ENCODE measurements around the gene NRXN3.
"Not testable (repeated sequence)": the region's sequence is repeated elsewhere in the genome, so short reads cannot be mapped to it uniquely, and the experiment has no call there.

The NRXN3 gene

DNA sequence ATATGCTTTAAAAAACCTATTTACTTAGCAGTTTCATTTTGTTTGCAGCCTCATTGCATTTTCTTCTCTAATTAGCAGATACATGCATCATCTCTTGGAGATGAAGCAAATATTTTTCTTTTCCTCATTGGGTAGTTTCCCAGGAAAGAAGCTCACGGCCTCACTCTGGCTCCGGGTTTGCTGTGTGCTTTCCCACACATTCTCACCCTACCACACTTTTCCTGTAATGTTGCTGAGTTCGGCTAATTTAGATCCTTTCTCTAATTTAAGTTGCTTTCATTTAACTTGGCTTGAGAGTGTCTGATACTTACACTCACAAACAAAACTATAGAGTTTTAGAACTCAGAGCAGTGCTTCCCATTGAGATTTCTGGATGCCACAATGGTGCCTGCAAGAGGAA, 928.2 kb downstream of the NRXN3 start:
- no peak overlapping the region for H3K4me3 ChIP-seq (ENCODE audit: insufficient read depth, low read depth, low read length, poor library complexity, severe bottlenecking)
- H3K27ac ChIP-seq (ENCODE audit: insufficient read depth, low read length, poor library complexity, severe bottlenecking), result no peak overlapping the region
- H3K9me3 ChIP-seq (ENCODE audit: control insufficient read depth, low read length), result no peaks in the 10 kb centered on the region
- no peaks in the 10 kb centered on the region for H3K27me3 ChIP-seq (replicated peaks; ENCODE audit: control insufficient read depth, insufficient read depth, low read length, poor library complexity, severe bottlenecking)
- no peaks in the 10 kb centered on the region for H3K4me1 ChIP-seq (ENCODE audit: control insufficient read depth, insufficient read depth, low read length, poor library complexity, severe bottlenecking)
- H3K36me3 ChIP-seq (ENCODE audit: control insufficient read depth, insufficient read depth, low read length), result no peaks in the 10 kb centered on the region
- DNase-seq, result no peak

DNA sequence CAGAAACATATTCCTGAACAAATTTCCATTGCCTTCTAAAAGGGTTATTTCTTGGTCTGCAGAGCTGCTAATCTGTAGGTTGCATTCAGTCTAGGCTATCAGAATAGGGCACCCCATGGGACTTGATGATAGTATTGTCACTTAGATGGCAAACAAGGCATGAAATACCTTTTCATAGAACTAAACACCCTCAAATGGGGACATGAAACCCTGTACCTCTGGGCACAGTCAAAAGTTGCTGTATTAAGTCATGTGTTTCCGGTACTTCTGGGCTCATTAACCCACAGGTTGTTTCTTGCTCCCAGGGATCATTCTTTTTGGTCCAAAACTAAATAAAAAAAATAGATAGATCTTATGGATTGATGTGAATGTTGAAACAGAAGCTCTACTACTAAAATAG, 930.4 kb downstream of the NRXN3 start:
- DNase-seq, result no peak
- Histone ChIP-seq H3K36me3 (ENCODE audit: control insufficient read depth, insufficient read depth, low read length) (no peaks in the 10 kb centered on the region), H3K9me3 (ENCODE audit: control insufficient read depth, low read length) (no peaks in the 10 kb centered on the region), H3K27ac (ENCODE audit: insufficient read depth, low read length, poor library complexity, severe bottlenecking) (no peak overlapping the region), H3K4me3 (ENCODE audit: insufficient read depth, low read depth, low read length, poor library complexity, severe bottlenecking) (no peak overlapping the region), H3K27me3 (replicated peaks; ENCODE audit: control insufficient read depth, insufficient read depth, low read length, poor library complexity, severe bottlenecking) (no peaks in the 10 kb centered on the region), H3K4me1 (ENCODE audit: control insufficient read depth, insufficient read depth, low read length, poor library complexity, severe bottlenecking) (no peaks in the 10 kb centered on the region)

DNA sequence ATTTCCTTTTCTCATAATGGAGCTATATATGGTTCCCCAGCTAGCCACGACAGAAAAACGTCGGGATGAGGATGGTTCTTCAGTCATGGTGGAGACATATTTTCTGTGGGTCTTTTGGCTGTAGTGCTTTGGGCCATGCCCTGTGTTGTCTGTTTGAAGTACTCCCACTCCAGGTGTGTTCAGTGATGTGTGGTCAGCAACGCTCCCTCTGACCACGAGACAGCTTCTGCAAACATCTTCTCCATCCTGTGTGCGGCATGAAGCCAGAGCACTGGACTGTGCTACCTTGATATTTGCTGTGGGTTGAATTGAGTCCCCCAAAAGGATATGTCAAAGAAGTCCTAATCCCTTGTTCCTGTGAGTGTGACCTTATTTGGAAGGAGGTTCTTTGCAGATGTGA, 931.2 kb downstream of the NRXN3 start:
- H3K9me3 ChIP-seq (ENCODE audit: control insufficient read depth, low read length), result no peaks in the 10 kb centered on the region
- no peak for DNase-seq

DNA sequence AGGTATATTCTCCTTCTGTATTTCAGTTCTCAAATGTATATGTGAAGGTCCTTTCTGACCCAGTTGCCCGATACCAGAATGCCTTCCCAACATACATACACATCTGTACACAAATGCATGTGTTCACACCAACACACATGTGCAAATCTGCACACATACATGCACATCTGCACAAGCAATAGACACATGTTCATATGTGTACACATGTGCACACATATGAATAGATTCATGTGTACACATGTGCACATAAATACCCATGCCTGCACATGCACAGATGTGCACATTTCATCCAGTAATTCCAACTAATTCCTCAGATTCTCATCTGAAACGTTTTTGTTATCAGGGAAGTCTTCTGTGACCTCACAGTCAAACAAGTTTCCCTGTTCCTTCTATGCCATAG, 933.6 kb downstream of the NRXN3 start:
- H3K9me3 ChIP-seq (ENCODE audit: control insufficient read depth, low read length), result no peaks in the 10 kb centered on the region
- H3K27me3 ChIP-seq (replicated peaks; ENCODE audit: control insufficient read depth, insufficient read depth, low read length, poor library complexity, severe bottlenecking), result no peaks in the 10 kb centered on the region
- no peak for DNase-seq
- no peak overlapping the region for H3K4me3 ChIP-seq (ENCODE audit: insufficient read depth, low read depth, low read length, poor library complexity, severe bottlenecking)
- no peak overlapping the region for H3K27ac ChIP-seq (ENCODE audit: insufficient read depth, low read length, poor library complexity, severe bottlenecking)
- no peaks in the 10 kb centered on the region for H3K36me3 ChIP-seq (ENCODE audit: control insufficient read depth, insufficient read depth, low read length)
- H3K4me1 ChIP-seq (ENCODE audit: control insufficient read depth, insufficient read depth, low read length, poor library complexity, severe bottlenecking), result no peaks in the 10 kb centered on the region

More for the DNA sequence above, 931.2 kb downstream of the NRXN3 start:
- Histone ChIP-seq H3K27ac (ENCODE audit: insufficient read depth, low read length, poor library complexity, severe bottlenecking) (no peak overlapping the region), H3K4me3 (ENCODE audit: insufficient read depth, low read depth, low read length, poor library complexity, severe bottlenecking) (no peak overlapping the region), H3K4me1 (ENCODE audit: control insufficient read depth, insufficient read depth, low read length, poor library complexity, severe bottlenecking) (no peaks in the 10 kb centered on the region), H3K36me3 (ENCODE audit: control insufficient read depth, insufficient read depth, low read length) (no peaks in the 10 kb centered on the region), H3K27me3 (replicated peaks; ENCODE audit: control insufficient read depth, insufficient read depth, low read length, poor library complexity, severe bottlenecking) (no peaks in the 10 kb centered on the region)

DNA sequence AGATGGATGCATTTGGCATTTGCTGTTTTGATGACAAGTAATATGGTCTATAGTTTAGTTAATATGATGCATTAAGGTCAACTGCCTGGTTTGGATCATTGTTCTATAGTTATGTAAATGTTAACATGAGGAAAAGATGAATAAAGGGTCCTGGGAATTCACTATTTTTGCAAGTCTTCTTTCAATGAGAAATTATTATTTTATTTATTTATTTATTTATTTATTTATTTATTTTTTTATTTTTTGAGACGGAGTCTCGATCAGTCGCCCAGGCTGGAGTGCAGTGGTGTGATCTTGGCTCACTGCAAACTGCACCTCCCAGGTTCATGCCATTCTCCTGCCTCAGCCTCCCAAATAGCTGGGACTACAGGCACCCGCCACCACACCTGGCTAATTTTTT, 940.4 kb downstream of the NRXN3 start:
- DNase-seq; H3K27me3 ChIP-seq (replicated peaks; ENCODE audit: control insufficient read depth, insufficient read depth, low read length, poor library complexity, severe bottlenecking); H3K4me1 ChIP-seq (ENCODE audit: control insufficient read depth, insufficient read depth, low read length, poor library complexity, severe bottlenecking); H3K27ac ChIP-seq (ENCODE audit: insufficient read depth, low read length, poor library complexity, severe bottlenecking); H3K4me3 ChIP-seq (ENCODE audit: insufficient read depth, low read depth, low read length, poor library complexity, severe bottlenecking); H3K36me3 ChIP-seq (ENCODE audit: control insufficient read depth, insufficient read depth, low read length); H3K9me3 ChIP-seq (ENCODE audit: control insufficient read depth, low read length): not testable (repeated sequence)

DNA sequence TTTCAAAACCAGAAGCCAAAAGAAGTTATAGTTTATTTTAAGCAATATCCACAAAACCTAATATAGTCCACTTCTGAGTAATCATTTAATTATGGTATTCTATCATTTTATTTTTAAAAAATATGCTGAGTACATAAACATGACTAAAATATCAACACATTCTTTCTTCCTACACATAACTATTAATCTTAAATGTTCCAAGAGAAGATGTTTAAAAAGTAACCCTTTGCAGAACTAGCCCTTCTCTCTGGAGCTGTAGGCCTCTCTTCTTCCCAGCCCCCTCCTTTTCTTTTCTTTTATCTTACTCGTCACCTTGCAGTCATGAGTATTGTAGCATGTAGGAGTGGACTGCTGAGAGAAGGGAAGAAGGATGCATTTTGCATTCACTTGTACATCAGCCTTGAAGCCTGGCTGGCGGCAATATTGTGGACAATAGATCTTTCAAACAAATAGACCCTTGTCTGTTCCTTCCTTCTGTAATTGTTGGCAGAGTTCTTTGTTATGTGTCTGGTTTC, 941.9 kb downstream of the NRXN3 start:
- Histone ChIP-seq H3K27me3 (replicated peaks; ENCODE audit: control insufficient read depth, insufficient read depth, low read length, poor library complexity, severe bottlenecking) (no peaks in the 10 kb centered on the region), H3K9me3 (ENCODE audit: control insufficient read depth, low read length) (no peaks in the 10 kb centered on the region), H3K36me3 (ENCODE audit: control insufficient read depth, insufficient read depth, low read length) (no peaks in the 10 kb centered on the region), H3K4me3 (ENCODE audit: insufficient read depth, low read depth, low read length, poor library complexity, severe bottlenecking) (no peak overlapping the region), H3K4me1 (ENCODE audit: control insufficient read depth, insufficient read depth, low read length, poor library complexity, severe bottlenecking) (no peaks in the 10 kb centered on the region), H3K27ac (ENCODE audit: insufficient read depth, low read length, poor library complexity, severe bottlenecking) (no peak overlapping the region)
- no peak for DNase-seq

DNA sequence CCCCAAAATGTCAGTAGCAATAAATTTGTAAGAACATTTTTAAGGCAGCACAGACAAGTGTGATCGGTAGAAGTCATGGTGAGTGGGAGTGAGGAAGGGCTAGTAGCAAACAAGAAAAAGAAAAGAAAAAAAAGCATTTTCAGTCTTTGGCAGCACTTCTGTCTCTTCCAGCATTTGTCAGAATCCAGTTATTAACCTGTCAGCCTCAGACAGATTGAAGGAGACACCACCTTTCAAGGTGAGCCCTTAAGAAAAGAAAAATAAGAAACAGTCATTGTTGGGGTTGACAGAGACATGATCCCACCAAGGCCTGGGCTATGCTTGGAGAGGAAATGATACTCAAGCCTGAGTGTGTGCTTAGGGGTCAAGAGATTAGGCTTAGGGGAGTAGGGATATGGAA, 947.4 kb downstream of the NRXN3 start:
- no peak overlapping the region for H3K27ac ChIP-seq (ENCODE audit: insufficient read depth, low read length, poor library complexity, severe bottlenecking)
- H3K4me3 ChIP-seq (ENCODE audit: insufficient read depth, low read depth, low read length, poor library complexity, severe bottlenecking), result no peak overlapping the region
- no peak for DNase-seq
- H3K27me3 ChIP-seq (replicated peaks; ENCODE audit: control insufficient read depth, insufficient read depth, low read length, poor library complexity, severe bottlenecking), result no peaks in the 10 kb centered on the region
- no peaks in the 10 kb centered on the region for H3K4me1 ChIP-seq (ENCODE audit: control insufficient read depth, insufficient read depth, low read length, poor library complexity, severe bottlenecking)
- H3K36me3 ChIP-seq (ENCODE audit: control insufficient read depth, insufficient read depth, low read length), result no peaks in the 10 kb centered on the region
- H3K9me3 ChIP-seq (ENCODE audit: control insufficient read depth, low read length), result no peaks in the 10 kb centered on the region

DNA sequence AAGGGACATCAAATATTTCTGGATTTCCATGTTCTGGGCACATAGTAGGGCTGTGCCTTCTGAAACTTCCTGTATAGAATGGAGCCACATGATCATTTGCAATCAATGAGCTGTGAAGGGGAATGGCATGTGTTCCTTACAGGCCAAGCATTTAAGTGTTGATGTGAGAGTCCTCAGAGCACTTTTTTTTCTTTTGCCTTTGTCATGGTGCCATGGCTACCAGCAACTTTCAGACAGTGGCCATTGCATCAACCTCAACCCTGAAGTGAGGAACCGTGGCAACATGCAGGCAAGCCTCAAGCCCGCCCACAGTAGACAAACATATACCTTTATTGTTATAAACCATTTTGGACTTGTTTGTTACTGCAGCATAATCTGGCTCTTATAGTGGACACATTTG, 948.1 kb downstream of the NRXN3 start:
- Histone ChIP-seq H3K9me3 (ENCODE audit: control insufficient read depth, low read length) (no peaks in the 10 kb centered on the region), H3K4me1 (ENCODE audit: control insufficient read depth, insufficient read depth, low read length, poor library complexity, severe bottlenecking) (no peaks in the 10 kb centered on the region), H3K36me3 (ENCODE audit: control insufficient read depth, insufficient read depth, low read length) (no peaks in the 10 kb centered on the region), H3K27me3 (replicated peaks; ENCODE audit: control insufficient read depth, insufficient read depth, low read length, poor library complexity, severe bottlenecking) (no peaks in the 10 kb centered on the region), H3K4me3 (ENCODE audit: insufficient read depth, low read depth, low read length, poor library complexity, severe bottlenecking) (no peak overlapping the region), H3K27ac (ENCODE audit: insufficient read depth, low read length, poor library complexity, severe bottlenecking) (no peak overlapping the region)
- DNase-seq, result no peak

DNA sequence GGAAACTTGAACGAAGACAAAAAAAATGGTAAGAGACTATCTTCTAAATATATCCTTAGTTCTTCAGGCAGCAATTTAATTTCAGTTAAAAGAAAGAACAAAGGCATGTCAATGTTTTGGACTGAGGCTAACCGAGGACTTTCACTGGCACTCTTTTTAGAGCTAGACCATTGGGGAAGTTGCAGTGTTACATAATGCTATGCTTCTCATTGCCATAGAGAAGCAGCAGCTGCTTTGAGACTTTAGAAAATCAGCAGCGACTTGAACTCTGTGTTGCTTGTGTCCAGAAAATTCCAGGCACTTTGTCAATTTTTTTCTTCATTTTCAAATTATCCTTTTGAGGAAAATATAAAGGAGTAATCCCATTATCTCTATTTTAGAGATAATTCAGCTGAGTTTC, 964.2 kb downstream of the NRXN3 start:
- no peaks in the 10 kb centered on the region for H3K27me3 ChIP-seq (replicated peaks; ENCODE audit: control insufficient read depth, insufficient read depth, low read length, poor library complexity, severe bottlenecking)
- DNase-seq, result no peak
- H3K9me3 ChIP-seq (ENCODE audit: control insufficient read depth, low read length), result no peaks in the 10 kb centered on the region
- no peak overlapping the region for H3K27ac ChIP-seq (ENCODE audit: insufficient read depth, low read length, poor library complexity, severe bottlenecking)
- H3K4me3 ChIP-seq (ENCODE audit: insufficient read depth, low read depth, low read length, poor library complexity, severe bottlenecking), result no peak overlapping the region
- H3K36me3 ChIP-seq (ENCODE audit: control insufficient read depth, insufficient read depth, low read length), result no peaks in the 10 kb centered on the region
- no peaks in the 10 kb centered on the region for H3K4me1 ChIP-seq (ENCODE audit: control insufficient read depth, insufficient read depth, low read length, poor library complexity, severe bottlenecking)

DNA sequence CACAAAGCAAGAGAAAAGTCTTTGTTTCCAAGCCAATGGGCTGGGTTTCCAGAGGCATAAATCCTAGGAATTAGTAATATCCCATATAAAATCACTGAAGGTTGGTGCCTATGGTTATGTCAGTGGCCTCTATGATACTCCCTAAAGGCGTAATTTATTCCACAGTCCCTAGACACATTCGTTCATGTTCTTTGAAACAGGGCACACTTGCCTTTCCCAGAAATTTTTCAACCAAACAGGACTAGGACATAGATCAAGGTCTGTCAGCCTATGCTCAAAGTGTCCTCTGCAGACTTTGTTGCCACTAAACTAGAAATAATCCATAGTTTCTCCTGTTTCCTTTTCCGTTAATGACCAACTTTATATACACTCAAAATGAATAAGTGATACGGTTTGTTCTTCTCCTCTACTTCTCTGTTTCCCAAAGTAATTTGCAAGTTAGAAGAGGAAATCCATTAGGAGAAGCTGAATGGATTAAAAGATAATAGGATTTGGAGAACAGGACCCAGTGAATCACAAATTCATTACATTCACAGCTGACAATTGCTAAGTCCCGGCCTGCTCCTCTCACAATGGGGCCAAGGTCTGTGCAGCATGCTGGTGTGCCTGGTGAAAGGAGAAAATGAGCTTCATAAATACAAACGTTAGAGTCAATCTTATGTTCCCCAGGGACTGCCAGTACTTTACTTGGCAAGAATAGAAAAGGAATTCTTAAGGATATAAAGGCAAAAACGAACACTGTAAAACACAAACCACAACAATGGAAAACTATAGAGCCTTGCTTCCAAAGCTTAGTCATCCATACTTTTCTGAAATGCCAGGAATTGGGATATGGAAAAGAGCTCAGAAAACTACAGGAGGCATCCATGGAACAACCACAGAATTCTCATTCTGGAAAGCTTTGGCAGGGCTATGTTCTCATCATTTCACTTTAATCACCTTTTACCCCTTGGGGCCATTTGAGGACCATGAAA, 966.2 kb downstream of the NRXN3 start:
- Histone ChIP-seq H3K27me3 (replicated peaks; ENCODE audit: control insufficient read depth, insufficient read depth, low read length, poor library complexity, severe bottlenecking) (no peaks in the 10 kb centered on the region), H3K4me1 (ENCODE audit: control insufficient read depth, insufficient read depth, low read length, poor library complexity, severe bottlenecking) (no peaks in the 10 kb centered on the region), H3K4me3 (ENCODE audit: insufficient read depth, low read depth, low read length, poor library complexity, severe bottlenecking) (no peak overlapping the region), H3K27ac (ENCODE audit: insufficient read depth, low read length, poor library complexity, severe bottlenecking) (no peak overlapping the region), H3K9me3 (ENCODE audit: control insufficient read depth, low read length) (no peaks in the 10 kb centered on the region), H3K36me3 (ENCODE audit: control insufficient read depth, insufficient read depth, low read length) (no peaks in the 10 kb centered on the region)
- no peak for DNase-seq

All from effector memory CD4-positive, alpha-beta T cell (primary cell).